Common myeloid progenitor, CD34-positive (primary cell): ENCODE results near the gene RBM48.

Experiments used
- CTCF ChIA-PET: fragments of 350-600 bp; sonication (Branson Sonifier 250); formaldehyde crosslinking; loops from one replicate; lab custom pipeline; 2021; ENCODE audit warnings: antibody characterized with exemption; lab: Charles Lee
- POLR2A ChIA-PET: fragments of 350-600 bp; sonication (Branson Sonifier 250); formaldehyde crosslinking; loops from one replicate; lab custom pipeline; 2021; ENCODE audit warnings: antibody characterized with exemption; lab: Charles Lee
- DNase-seq, 3 donors: peaks; one replicate each; pipeline versions ENCODE4 v3.0.0 to v3.0.0-alpha.2; 2013
- H3K27ac ChIP-seq, 2 experiments: 1 replicate in 1 of 2; 2 replicates in 1 of 2; pipeline ENCODE4 v1.7.0; 2013; ENCODE audit warnings: inconsistent platforms in 2 of 2, low read length in 2 of 2, mild to moderate bottlenecking in 2 of 2, low read depth in 1 of 2, moderate library complexity in 1 of 2; ENCODE audit not compliant: severe bottlenecking in 2 of 2, insufficient read depth in 1 of 2, poor library complexity in 1 of 2
- H3K27me3 ChIP-seq, 5 experiments: replicated peaks in 2 of 5; 1 replicate in 3 of 5; 2 replicates in 2 of 5; pipeline versions ENCODE4 v1.6.1 to v1.7.0; 2013; ENCODE audit warnings: low read length in 4 of 5, mild to moderate bottlenecking in 2 of 5, moderate library complexity in 2 of 5, inconsistent platforms in 1 of 5; ENCODE audit not compliant: insufficient read depth in 5 of 5, control insufficient read depth in 4 of 5
- H3K36me3 ChIP-seq, 4 experiments: 1 replicate in 2 of 4; 2 replicates in 2 of 4; pipeline versions ENCODE4 v1.6.1 to v1.7.0; 2013; ENCODE audit warnings: low read length in 3 of 4, control low read depth in 1 of 4, mild to moderate bottlenecking in 1 of 4; ENCODE audit not compliant: control insufficient read depth in 4 of 4, insufficient read depth in 4 of 4
- H3K4me1 ChIP-seq, 4 experiments: 1 replicate in 3 of 4; 2 replicates in 1 of 4; pipeline versions ENCODE4 v1.6.1 to v1.7.1; 2013; ENCODE audit warnings: low read length in 3 of 4, mild to moderate bottlenecking in 3 of 4, control low read depth in 1 of 4, inconsistent platforms in 1 of 4, moderate library complexity in 1 of 4; ENCODE audit not compliant: control insufficient read depth in 4 of 4, insufficient read depth in 4 of 4; ENCODE audit errors: control extremely low read depth in 1 of 4
- H3K4me3 ChIP-seq, 7 experiments: 1 replicate in 4 of 7; 2 replicates in 3 of 7; pipeline versions ENCODE4 v1.5.1 to v1.7.0; 2013; ENCODE audit warnings: mild to moderate bottlenecking in 7 of 7, low read length in 6 of 7, moderate library complexity in 6 of 7, inconsistent platforms in 2 of 7, low read depth in 2 of 7, control low read depth in 1 of 7; ENCODE audit not compliant: insufficient read depth in 4 of 7, control insufficient read depth in 1 of 7; ENCODE audit errors: extremely low read depth in 1 of 7
- H3K9me3 ChIP-seq, 5 experiments: 1 replicate in 4 of 5; 2 replicates in 1 of 5; pipeline versions ENCODE4 v1.6.1 to v1.7.1; 2013; ENCODE audit warnings: low read length in 4 of 5, mild to moderate bottlenecking in 2 of 5, inconsistent platforms in 1 of 5, low read depth in 1 of 5, moderate library complexity in 1 of 5; ENCODE audit not compliant: control insufficient read depth in 4 of 5, insufficient read depth in 2 of 5; ENCODE audit errors: control extremely low read depth in 1 of 5
- WGBS: methylation state at CpG from one replicate; pipeline ENCODE4 v1.1.5; 2013; ENCODE audit not compliant: insufficient coverage; 5-methylcytosine and 5-hydroxymethylcytosine counted together

Gene RBM48

DNA sequence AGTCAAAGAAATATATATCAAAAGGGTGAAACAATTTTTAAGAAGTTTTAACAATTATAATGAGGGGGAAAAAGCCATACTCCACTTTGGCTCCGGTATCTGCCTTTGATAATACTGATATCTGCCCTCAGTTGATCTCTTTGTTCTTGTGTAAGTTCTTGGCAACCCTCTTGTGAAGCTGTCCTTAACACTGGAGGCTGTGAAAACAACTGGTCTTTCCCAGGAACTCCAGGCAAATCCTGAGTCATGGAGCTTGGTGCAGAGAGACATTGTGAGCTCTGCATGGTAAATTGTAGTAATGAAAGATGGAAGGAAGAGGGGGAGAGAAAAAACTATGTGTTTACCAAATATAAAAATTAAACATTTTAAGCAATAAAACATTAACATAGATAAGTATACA is 39.0 kb upstream of the RBM48 start:
- POLR2A ChIA-PET: interaction anchor here (0.7 kb wide), 1 partner anchor 14 kb away, joined by 5 read pairs; no protein-coding TSS in a partner anchor
- 100% methylated on average over 1 of the region's 1 CpG for WGBS
- DNase-seq: no peak
- Histone ChIP-seq H3K4me1 (no peaks in the 10 kb centered on the region), H3K9me3 (no peaks in the 10 kb centered on the region), H3K36me3 (peaks cover 26 to 75% (median 40%) of the 10 kb centered on the region in 4 experiments), H3K4me3 (no peak overlapping the region), H3K27me3 (no peaks in the 10 kb centered on the region), H3K27ac (no peak overlapping the region)
- CTCF ChIA-PET: no interaction called here

DNA sequence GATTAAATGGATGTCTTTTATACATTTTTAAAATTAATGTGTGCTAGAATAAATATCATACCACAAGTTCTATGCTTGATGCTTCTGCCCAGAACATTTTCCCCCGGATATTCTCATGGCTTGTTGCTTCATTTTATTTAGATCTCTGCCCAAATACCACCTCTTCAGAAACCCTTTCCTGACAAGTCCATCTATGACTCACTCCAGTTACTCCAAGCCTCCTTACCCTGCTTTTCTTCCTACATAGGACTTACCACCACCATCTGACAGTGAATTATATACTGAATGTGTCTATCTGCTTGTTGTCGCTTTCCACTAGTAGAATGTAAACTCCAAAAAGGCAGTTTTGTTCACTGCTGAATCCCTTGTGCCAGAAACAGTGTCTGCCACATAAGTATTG is 31.7 kb upstream of the RBM48 start:
- WGBS: 100% methylated on average over 1 of the region's 2 CpGs
- Histone ChIP-seq H3K4me1 (no peaks in the 10 kb centered on the region), H3K4me3 (no peak overlapping the region), H3K27ac (no peak overlapping the region), H3K9me3 (no peaks in the 10 kb centered on the region), H3K36me3 (peaks cover 15 to 62% (median 28%) of the 10 kb centered on the region in 4 experiments), H3K27me3 (no peaks in the 10 kb centered on the region)
- CTCF ChIA-PET: no interaction called here
- no peak for DNase-seq
- POLR2A ChIA-PET: no interaction called here

GRCh38 chr7:92498557-92498956 is 30.0 kb upstream of the RBM48 start:
- Histone ChIP-seq H3K27ac (no peak overlapping the region), H3K36me3 (peaks cover 16 to 59% (median 23%) of the 10 kb centered on the region in 4 experiments), H3K9me3 (no peaks in the 10 kb centered on the region), H3K4me1 (no peaks in the 10 kb centered on the region), H3K27me3 (no peaks in the 10 kb centered on the region), H3K4me3 (no peak overlapping the region)
- WGBS: 89% methylated on average over 1 of the region's 2 CpGs
- CTCF ChIA-PET: no interaction called here
- POLR2A ChIA-PET: no interaction called here
- no peak for DNase-seq

DNA sequence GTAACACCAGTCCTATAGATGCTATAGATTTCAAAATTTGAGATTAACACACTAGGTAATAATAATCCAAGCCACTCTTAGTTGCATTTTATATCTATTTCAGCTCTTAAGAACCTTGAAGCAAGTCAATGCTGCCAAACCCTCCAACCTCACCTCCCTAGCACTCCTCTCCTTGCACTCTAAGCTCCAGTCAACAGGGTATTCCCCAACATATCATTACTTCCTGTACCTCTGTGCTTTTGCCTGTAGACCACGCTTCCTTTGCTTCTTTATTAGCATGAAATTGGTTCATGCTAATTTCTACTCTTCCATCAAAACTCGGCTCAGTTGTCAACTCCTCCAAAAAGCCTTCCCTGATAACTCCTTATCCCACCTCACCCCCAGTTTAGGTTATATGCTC is 24.8 kb upstream of the RBM48 start:
- POLR2A ChIA-PET: no interaction called here
- DNase-seq: no peak
- Histone ChIP-seq H3K9me3 (no peaks in the 10 kb centered on the region), H3K27ac (no peak overlapping the region), H3K36me3 (peaks cover 11 to 63% (median 19%) of the 10 kb centered on the region in 4 experiments), H3K4me1 (no peaks in the 10 kb centered on the region), H3K4me3 (no peak overlapping the region), H3K27me3 (no peaks in the 10 kb centered on the region)
- CTCF ChIA-PET: no interaction called here
- WGBS: 100% methylated on average over 2 of the region's 2 CpGs

DNA sequence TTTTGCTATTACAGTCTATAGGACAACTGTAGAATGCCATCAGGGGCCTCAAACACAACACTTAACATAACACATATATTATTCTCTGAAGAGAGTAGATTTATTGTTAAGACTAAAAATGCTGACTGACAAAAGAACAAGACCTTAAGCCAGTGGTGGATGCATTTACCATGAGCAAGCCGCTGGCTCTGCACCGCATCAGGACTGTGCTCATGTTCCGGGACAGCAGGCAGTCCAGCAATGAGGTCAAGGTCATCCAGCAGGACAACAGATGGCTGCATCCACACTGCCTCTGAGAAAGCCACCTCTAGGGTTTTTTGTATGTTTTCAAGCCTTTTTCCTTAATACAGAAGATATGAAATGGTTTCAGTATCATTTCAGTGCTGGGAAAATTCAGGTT is 24.0 kb upstream of the RBM48 start:
- Histone ChIP-seq H3K27me3 (no peaks in the 10 kb centered on the region), H3K4me1 (no peaks in the 10 kb centered on the region), H3K9me3 (no peaks in the 10 kb centered on the region), H3K36me3 (peaks cover 10 to 58% (median 14%) of the 10 kb centered on the region in 4 experiments), H3K4me3 (no peak overlapping the region), H3K27ac (no peak overlapping the region)
- 90% methylated on average over 3 of the region's 3 CpGs for WGBS
- POLR2A ChIA-PET: no interaction called here
- DNase-seq: no peak
- CTCF ChIA-PET: no interaction called here

- ChIA-PET POLR2A (interaction anchor here (0.6 kb wide), 1 partner anchor 291 kb away, joined by 4 read pairs; no protein-coding TSS in a partner anchor), CTCF (no interaction called here)
- peaks cover 6 to 46% (median 7%) of the 10 kb centered on the region in 4 experiments for H3K36me3 ChIP-seq
- no peaks in the 10 kb centered on the region for H3K9me3 ChIP-seq
- H3K4me3 ChIP-seq: no peak overlapping the region
- H3K27me3 ChIP-seq: no peaks in the 10 kb centered on the region
- DNase-seq: no peak
- no CpG with 5 or more reads among the region's 2 CpGs for WGBS
- no peaks in the 10 kb centered on the region for H3K4me1 ChIP-seq
- H3K27ac ChIP-seq: no peak overlapping the region
Observed at GRCh38 chr7:92506363-92506762, 22.2 kb upstream of the RBM48 start.

DNA sequence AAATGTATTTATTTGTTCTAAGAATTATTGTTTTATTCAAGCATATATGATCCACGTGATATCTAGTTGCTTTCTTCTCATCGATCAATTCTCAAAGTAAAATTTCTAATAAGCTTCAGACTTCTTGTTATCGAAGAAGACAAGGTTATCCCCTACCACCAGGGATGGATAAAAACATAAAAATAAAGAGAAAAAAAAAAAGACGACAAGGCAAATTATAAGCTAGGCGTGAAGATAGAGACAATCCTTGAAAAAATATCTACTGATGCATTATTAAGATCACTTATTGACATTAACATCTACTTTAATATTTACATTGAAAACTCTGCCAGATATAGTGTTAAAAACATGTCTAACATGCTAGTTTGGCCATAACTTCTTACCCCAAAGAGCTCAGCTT is 19.6 kb upstream of the RBM48 start:
- Histone ChIP-seq H3K27ac (no peak overlapping the region), H3K27me3 (no peaks in the 10 kb centered on the region), H3K36me3 (peaks cover 5 to 36% (median 8%) of the 10 kb centered on the region in 4 experiments), H3K4me3 (no peak overlapping the region), H3K4me1 (no peaks in the 10 kb centered on the region), H3K9me3 (no peaks in the 10 kb centered on the region)
- WGBS: no CpG with 5 or more reads among the region's 5 CpGs
- ChIA-PET CTCF (no interaction called here), POLR2A (no interaction called here)
- DNase-seq: no peak
